ENCODE measurements around the gene KDM5B. TPM values are rescaled to one million over a fixed set of nuclear protein-coding genes. Genes with fewer than 3 reads are reported as not detected.
"Not testable (repeated sequence)": the region's sequence is repeated elsewhere in the genome, so short reads cannot be mapped to it uniquely, and the experiment has no call there.

The KDM5B gene
- total RNA-seq, 2 experiments from 2014 or later: not detected

GRCh38 chr1:202716654-202717053 lies 91.6 kb downstream of the KDM5B start:
- no peaks in the 10 kb centered on the region for H3K36me3 ChIP-seq (ENCODE audit: insufficient read depth, low read length)

GRCh38 chr1:202714202-202714601 lies 94.0 kb downstream of the KDM5B start:
- POLR2A ChIA-PET; H3K27ac ChIP-seq (ENCODE audit: low read depth, low read length, poor library complexity, severe bottlenecking); H3K4me3 ChIP-seq (ENCODE audit: low read depth, low read length, poor library complexity, severe bottlenecking); H3K36me3 ChIP-seq (ENCODE audit: insufficient read depth, low read length); BruUV-seq (replicated peaks); H4K20me1 ChIP-seq (ENCODE audit: insufficient read depth, low read length); H2AFZ ChIP-seq (ENCODE audit: low read length); intact Hi-C loops (cut with micrococcal nuclease; ENCODE audit: unreplicated experiment); H3K9me2 ChIP-seq (ENCODE audit: insufficient read depth, low read length); H3K9me3 ChIP-seq (ENCODE audit: low read length); H3K79me2 ChIP-seq (ENCODE audit: insufficient read depth, low read depth, low read length); DNase-seq (ENCODE audit: low spot score); H3K4me2 ChIP-seq (ENCODE audit: low read length); H3K4me1 ChIP-seq (ENCODE audit: insufficient read depth, low read length, poor library complexity, severe bottlenecking); CTCF ChIA-PET (ENCODE audit: unreplicated experiment): not testable (repeated sequence)

More at GRCh38 chr1:202716654-202717053, 91.6 kb downstream of the KDM5B start:
- DNase-seq (ENCODE audit: low spot score): no peak
- Histone ChIP-seq H3K27ac (ENCODE audit: low read depth, low read length, poor library complexity, severe bottlenecking) (no peak overlapping the region), H3K9me2 (ENCODE audit: insufficient read depth, low read length) (no peaks in the 10 kb centered on the region), H2AFZ (ENCODE audit: low read length) (no peak overlapping the region), H3K9me3 (ENCODE audit: low read length) (no peaks in the 10 kb centered on the region), H3K4me3 (ENCODE audit: low read depth, low read length, poor library complexity, severe bottlenecking) (no peak overlapping the region), H3K4me1 (ENCODE audit: insufficient read depth, low read length, poor library complexity, severe bottlenecking) (no peaks in the 10 kb centered on the region), H4K20me1 (ENCODE audit: insufficient read depth, low read length) (no peaks in the 10 kb centered on the region), H3K4me2 (ENCODE audit: low read length) (no peak overlapping the region), H3K79me2 (ENCODE audit: insufficient read depth, low read depth, low read length) (no peaks in the 10 kb centered on the region)
- ChIA-PET POLR2A (interaction anchor here (1.2 to 1.6 kb wide), 2 partner anchors 10 to 12 kb away, joined by 3 to 4 read pairs; no protein-coding TSS in a partner anchor), CTCF (ENCODE audit: unreplicated experiment) (no interaction called here)
- intact Hi-C loops (cut with micrococcal nuclease; ENCODE audit: unreplicated experiment): loop anchor here (5.0 kb wide), 2 partner anchors 374 to 529 kb away; partner anchors contain the start of gene UBE2T
- BruUV-seq (replicated peaks): no TSS peak
- TF ChIP-seq CTCF (conservative IDR thresholded peaks at IDR 0.05; ENCODE audit: low read length) (no peak), EZH2phosphoT487 (IDR thresholded peaks at IDR 0.05; ENCODE audit: borderline replicate concordance, low read depth, low read length) (no peak)

GRCh38 chr1:202713110-202713509 lies 95.1 kb downstream of the KDM5B start:
- Histone ChIP-seq H3K9me3 (ENCODE audit: low read length) (no peaks in the 10 kb centered on the region), H3K36me3 (ENCODE audit: insufficient read depth, low read length) (no peaks in the 10 kb centered on the region), H2AFZ (ENCODE audit: low read length) (no peak overlapping the region), H3K4me1 (ENCODE audit: insufficient read depth, low read length, poor library complexity, severe bottlenecking) (no peaks in the 10 kb centered on the region), H3K27ac (ENCODE audit: low read depth, low read length, poor library complexity, severe bottlenecking) (no peak overlapping the region), H3K9me2 (ENCODE audit: insufficient read depth, low read length) (no peaks in the 10 kb centered on the region), H3K4me3 (ENCODE audit: low read depth, low read length, poor library complexity, severe bottlenecking) (no peak overlapping the region), H3K79me2 (ENCODE audit: insufficient read depth, low read depth, low read length) (no peaks in the 10 kb centered on the region), H3K4me2 (ENCODE audit: low read length) (no peak overlapping the region), H4K20me1 (ENCODE audit: insufficient read depth, low read length) (no peaks in the 10 kb centered on the region)
- TF ChIP-seq EZH2phosphoT487 (IDR thresholded peaks at IDR 0.05; ENCODE audit: borderline replicate concordance, low read depth, low read length): no peak
- TF ChIP-seq CTCF (conservative IDR thresholded peaks at IDR 0.05; ENCODE audit: low read length): no peak
- no TSS peak for BruUV-seq (replicated peaks)
- ChIA-PET POLR2A (interaction anchor here (0.5 to 0.7 kb wide), 3 partner anchors 10 to 797 kb away, joined by 3 read pairs; no protein-coding TSS in a partner anchor), CTCF (ENCODE audit: unreplicated experiment) (no interaction called here)
- no peak for DNase-seq (ENCODE audit: low spot score)
- intact Hi-C loops (cut with micrococcal nuclease; ENCODE audit: unreplicated experiment): no loop called here
